ENCODE measurements around the gene ABLIM1. TPM values are rescaled to one million over a fixed set of nuclear protein-coding genes. Genes with fewer than 3 reads are reported as not detected.

The ABLIM1 gene
- total and polyA plus RNA-seq, 2 of the 4 experiments (the other 2 are of a cell fraction), result 7.7 to 9.9 TPM

- no peak for TF ChIP-seq ELK1 (IDR thresholded peaks at IDR 0.05; ENCODE audit: borderline replicate concordance, low read depth, low read length)
- no peak for TF ChIP-seq NFE2L2 (IDR thresholded peaks at IDR 0.05; ENCODE audit: low read depth, low read length)
- no peak for TF ChIP-seq FOS (IDR thresholded peaks at IDR 0.05; ENCODE audit: low read depth, low read length)
- no peak for TF ChIP-seq RFX5 (IDR thresholded peaks at IDR 0.05; ENCODE audit: low read depth, low read length)
- no peaks in the 10 kb centered on the region; the same call in 1 of the 2 replicates for H3K36me3 ChIP-seq (ENCODE audit: control insufficient read depth, insufficient read depth, low read length)
- H3K18ac ChIP-seq (ENCODE audit: low read depth, low read length), result no peak overlapping the region
- no peak overlapping the region for H4K8ac ChIP-seq (ENCODE audit: low read depth in 2 of 2, low read length in 2 of 2)
- H2BK15ac ChIP-seq (ENCODE audit: low read depth, low read length), result no peak overlapping the region
- no peak overlapping the region for H3K56ac ChIP-seq (ENCODE audit: extremely low read depth, insufficient read depth, low read length)
- DNase-seq (no peak), ATAC-seq (ENCODE audit: low read depth) (no peak)
- H3K23ac ChIP-seq (ENCODE audit: low read depth, low read length), result no peak overlapping the region
- H3K9ac ChIP-seq (ENCODE audit: low read depth, low read length), result no peak overlapping the region
- ChIA-PET CTCF (interaction anchor here (1.2 kb wide), 1 partner anchor 13 kb away, joined by 4 read pairs; no protein-coding TSS in a partner anchor), POLR2A (ENCODE audit: unreplicated experiment) (no interaction called here)
- no peak overlapping the region for H2AFZ ChIP-seq (replicated peaks; ENCODE audit: low read length, poor library complexity)
- no peaks in the 10 kb centered on the region for H3K9me3 ChIP-seq (ENCODE audit: control insufficient read depth, insufficient read depth, low read length)
- in situ Hi-C loops (cut with MboI; ENCODE audit: low sequenced_read_pairs), result no loop called here
- H3K14ac ChIP-seq (replicated peaks; ENCODE audit: low read depth, low read length), result no peak overlapping the region
- dilution Hi-C loops (cut with HindIII; ENCODE audit: low sequenced_read_pairs, unreplicated experiment), result no loop called here
- no peak overlapping the region for H3K4ac ChIP-seq (ENCODE audit: low read depth, low read length)
- no peak overlapping the region for H2BK5ac ChIP-seq (ENCODE audit: low read depth, low read length, poor library complexity, severe bottlenecking)
- no peaks in the 10 kb centered on the region for H3K79me1 ChIP-seq (ENCODE audit: low read depth in 1 of 2, low read length in 2 of 2)
- no peak overlapping the region for H2BK120ac ChIP-seq (ENCODE audit: low read depth, low read length)
- H3K27ac ChIP-seq (ENCODE audit: insufficient read depth, low read length), result no peak overlapping the region
- no peaks in the 10 kb centered on the region for H3K9me1 ChIP-seq (ENCODE audit: insufficient read depth, low read length)
- intact Hi-C loops (cut with micrococcal nuclease), result no loop called here
- no peak overlapping the region for H2AK5ac ChIP-seq (ENCODE audit: low read depth, low read length)
- H4K5ac ChIP-seq (ENCODE audit: low read depth, low read length), result no peak overlapping the region
- no CpG with 5 or more reads among the region's 4 CpGs for WGBS, 2 experiments (ENCODE audit: extremely low coverage in 2 of 2, insufficient read length in 1 of 2)
- H3K27me3 ChIP-seq (ENCODE audit: control insufficient read depth, insufficient read depth, low read length), result peaks cover 26% of the 10 kb centered on the region
- no peak overlapping the region for H3K4me2 ChIP-seq (ENCODE audit: low read depth, low read length)
- H2AK9ac ChIP-seq (replicated peaks; ENCODE audit: low read depth, low read length, poor library complexity), result no peak overlapping the region
- H2BK20ac ChIP-seq (ENCODE audit: low read depth, low read length), result no peak overlapping the region
- no peaks in the 10 kb centered on the region for H3K4me1 ChIP-seq (ENCODE audit: control insufficient read depth, insufficient read depth, low read length)
- H4K20me1 ChIP-seq (ENCODE audit: insufficient read depth, low read length), result no peaks in the 10 kb centered on the region
- BruUV-seq (replicated peaks), result no TSS peak
- H4K91ac ChIP-seq (ENCODE audit: insufficient read depth, low read depth, low read length), result no peak overlapping the region
- no peak overlapping the region for H3K4me3 ChIP-seq (ENCODE audit: insufficient read depth, low read depth, low read length)
Measured at GRCh38 chr10:114387784-114388183, 270.3 kb downstream of the ABLIM1 start.

All from IMR-90 (cell line).